IPS-NIHi11 (cell line): ENCODE data around the gene CBFA2T3.
"Not testable (repeated sequence)": the region's sequence is repeated elsewhere in the genome, so short reads cannot be mapped to it uniquely, and the experiment has no call there.

Experiments
- DNase-seq: peaks from one replicate; pipeline ENCODE4 v3.0.0; 2012; ENCODE audit warnings: mixed read lengths, low spot score

CBFA2T3 gene

GRCh38 chr16:88908307-88908706 is 68.7 kb downstream of the CBFA2T3 start:
- DNase-seq: no peak

DNA sequence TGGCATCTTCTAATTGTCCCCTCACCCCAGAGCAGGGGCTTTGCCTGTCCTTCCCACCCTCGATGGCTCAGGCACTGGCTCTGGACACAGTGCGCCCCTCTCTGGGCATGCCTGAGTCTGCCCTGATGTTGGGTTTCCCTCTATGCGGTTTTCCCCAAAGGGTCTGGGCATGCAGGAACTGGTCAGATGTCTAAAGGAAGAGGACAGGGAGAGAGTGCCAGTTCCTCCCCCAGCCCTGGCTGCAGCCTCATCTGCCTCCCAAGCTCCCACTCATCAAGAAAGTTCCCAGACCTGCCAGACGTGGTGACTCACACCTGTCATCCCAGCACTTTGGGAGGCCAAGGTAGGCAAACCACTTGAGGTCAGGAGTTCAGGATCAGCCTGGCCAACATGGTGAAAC is 69.2 kb downstream of the CBFA2T3 start:
- no peak for DNase-seq

GRCh38 chr16:88906535-88907105 is 70.4 kb downstream of the CBFA2T3 start:
- DNase-seq: no peak

- no peak for DNase-seq
Measured at GRCh38 chr16:88906020-88906419, 71.0 kb downstream of the CBFA2T3 start.

- peak; percentile 96 for DNase-seq
Measured at GRCh38 chr16:88905563-88905962, 71.4 kb downstream of the CBFA2T3 start.

- DNase-seq: no peak
Measured at GRCh38 chr16:88904676-88905365, 72.2 kb downstream of the CBFA2T3 start.

- DNase-seq: no peak
Measured at GRCh38 chr16:88903267-88903666, 73.7 kb downstream of the CBFA2T3 start.

GRCh38 chr16:88902744-88903143 is 74.3 kb downstream of the CBFA2T3 start:
- no peak for DNase-seq

DNA sequence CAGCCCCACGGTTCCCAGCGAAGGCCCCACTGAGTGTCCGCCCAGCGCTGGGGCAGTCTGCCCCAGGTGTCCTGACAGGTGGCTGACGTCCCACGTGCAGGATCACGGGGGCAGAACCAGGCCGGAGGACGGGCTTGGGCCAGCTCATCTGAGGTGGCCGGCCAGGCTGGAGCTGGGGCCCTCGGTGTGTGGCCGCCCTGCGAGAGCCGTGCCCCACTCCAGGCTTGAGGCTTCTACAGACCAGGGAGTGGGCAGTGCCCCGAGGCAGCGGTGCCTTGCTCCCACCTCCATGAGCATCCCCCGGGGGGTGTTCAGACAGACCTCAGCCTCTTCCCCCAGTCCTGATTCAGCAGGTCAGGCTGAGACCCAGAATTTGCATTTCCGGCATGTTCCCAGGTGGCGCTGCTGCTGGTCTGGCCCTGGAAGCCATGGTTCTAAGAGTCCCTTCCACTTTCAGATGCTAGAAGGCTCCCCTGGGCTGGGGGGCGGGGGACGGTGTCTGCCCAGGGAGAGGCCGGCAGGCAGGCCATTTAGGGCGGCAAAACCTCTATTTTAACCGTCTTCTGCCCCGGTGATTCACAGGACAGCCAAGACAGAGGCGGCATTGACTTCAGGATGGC is 75.2 kb downstream of the CBFA2T3 start:
- no peak for DNase-seq

GRCh38 chr16:88900662-88901052 is 76.3 kb downstream of the CBFA2T3 start:
- no peak for DNase-seq

DNA sequence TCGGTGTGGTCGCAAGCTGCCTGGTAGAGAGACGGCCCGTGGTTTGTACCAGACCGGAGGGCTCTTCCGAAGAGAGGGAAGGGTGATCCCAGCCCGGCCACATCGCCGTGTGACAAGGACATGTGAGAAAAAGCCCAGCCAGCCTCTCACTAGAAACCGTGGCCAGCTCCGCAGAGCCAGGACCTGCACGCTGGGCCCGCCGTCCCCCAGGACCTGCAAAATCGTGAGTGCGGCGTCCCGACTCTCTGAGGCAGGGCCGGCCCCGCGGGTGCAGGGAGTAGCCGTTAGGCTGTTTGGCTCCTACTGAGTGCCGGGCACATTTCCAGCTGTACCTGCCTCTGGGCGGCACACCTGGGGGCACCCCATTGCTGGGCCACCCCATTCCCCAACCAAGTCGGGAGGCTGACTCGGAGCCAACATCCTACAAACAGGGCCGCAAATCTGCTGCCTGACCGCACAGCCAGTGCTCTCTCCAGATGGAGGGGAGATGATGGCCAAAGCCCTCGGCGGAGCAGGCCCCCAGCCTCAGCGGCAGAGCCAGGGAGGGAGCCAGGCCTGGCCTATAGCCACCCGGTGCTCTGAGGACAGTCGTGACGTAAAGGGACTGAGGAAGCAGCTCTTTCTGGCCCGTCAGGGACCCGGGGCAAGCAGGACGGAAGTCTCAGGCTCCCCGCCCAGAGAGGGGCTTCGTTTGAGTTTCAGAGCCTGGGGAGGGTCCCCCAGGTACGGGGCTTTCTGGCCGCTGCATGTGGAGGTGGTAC is 76.9 kb downstream of the CBFA2T3 start:
- no peak for DNase-seq

DNA sequence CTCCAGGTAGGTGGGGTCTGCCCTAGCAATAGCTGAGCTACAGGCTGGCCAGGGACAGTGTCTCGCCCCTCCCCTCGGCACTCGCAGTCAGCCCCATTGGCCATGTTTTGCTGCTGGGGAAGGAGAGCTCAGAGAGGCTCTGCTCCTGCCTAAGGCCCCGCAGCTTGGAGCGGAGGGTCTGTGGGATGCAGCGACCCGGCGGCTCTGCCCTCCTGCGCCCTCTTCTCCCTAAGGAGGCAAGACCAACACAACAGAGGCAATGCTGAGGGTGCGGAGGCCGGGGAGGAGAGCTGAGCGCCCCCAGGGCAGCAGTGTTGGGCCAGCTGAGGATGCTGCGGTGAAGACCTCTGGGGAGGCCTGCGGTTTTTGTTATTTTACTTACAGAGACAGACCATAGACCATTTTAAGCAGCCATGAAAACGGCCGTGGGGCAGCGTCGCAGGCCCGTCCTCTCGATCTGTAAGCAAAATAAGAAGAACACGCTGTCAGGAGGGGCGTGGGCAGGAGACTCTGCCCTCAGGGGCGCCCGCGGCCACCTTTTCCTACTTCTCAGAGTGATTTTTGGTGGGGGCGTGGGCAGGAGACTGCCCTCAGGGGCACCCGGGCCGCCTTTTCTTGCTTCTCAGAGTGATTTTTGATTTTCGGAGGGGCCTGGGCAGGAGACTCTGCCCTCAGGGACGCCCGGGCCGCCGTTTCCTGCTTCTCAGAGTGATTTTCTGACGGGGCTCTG is 79.1 kb downstream of the CBFA2T3 start:
- DNase-seq: no peak

GRCh38 chr16:88896238-88897070 is 80.6 kb downstream of the CBFA2T3 start:
- DNase-seq: no peak

DNA sequence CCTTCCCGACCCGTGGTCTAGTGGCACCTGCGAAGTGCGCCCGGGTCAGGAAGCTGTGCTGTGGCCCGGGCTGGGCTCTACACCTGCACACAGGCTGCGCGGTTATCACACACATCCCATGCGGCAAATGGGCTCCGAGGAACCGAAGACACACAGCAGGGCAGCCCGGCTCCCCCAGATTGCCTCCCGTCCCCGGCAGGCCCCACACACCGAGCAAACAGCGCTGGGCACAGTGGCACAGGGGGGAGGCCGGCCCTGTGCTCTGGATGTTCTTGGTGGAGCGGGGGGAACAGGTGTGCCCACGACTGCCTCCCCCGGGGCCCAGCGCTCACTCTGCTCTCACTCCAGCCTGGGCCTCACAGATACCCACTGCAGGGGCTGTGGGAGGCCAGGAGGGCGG is 81.7 kb downstream of the CBFA2T3 start:
- DNase-seq: no peak

DNA sequence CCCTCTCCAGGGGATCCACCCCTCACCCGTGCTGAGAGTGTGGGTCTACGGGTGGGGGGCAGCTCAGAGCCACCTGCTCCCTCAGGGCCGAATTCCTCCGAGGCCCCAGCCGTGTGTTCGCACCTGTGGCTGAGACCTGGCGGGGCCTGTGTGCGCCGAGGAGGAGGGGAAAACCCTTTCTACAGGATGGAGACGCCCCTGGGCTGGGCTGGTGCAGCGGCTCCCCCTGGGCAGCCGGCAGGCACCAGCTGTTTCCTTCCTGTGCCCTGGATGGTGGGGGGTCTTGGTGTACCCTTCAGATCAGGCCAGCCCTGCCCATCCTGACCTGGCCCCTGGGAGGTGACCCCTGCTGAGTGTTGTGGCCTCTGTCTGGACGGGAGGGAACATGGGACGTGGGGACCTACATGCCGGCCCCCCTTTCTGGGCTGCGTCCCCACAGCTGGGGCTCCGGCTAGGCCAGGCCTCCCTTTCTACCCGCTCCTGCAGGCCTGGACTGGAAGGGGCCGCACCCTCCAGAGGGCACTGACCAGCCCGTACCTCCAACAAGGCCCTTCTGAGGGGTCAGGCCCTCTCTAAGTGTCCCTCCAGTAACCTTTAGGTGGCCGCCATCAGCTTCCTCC is 82.2 kb downstream of the CBFA2T3 start:
- DNase-seq: no peak

DNA sequence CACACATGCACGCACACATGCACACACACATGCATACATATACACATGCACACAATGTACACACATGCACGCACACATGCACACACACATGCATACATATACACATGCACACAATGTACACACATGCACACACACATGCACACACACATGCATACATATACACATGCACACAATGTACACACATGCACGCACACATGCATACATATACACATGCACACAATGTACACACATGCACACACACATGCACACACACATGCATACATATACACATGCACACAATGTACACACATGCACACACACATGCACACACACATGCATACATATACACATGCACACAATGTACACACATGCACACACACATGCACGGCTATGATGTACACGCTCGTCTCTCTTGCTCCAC is 82.7 kb downstream of the CBFA2T3 start:
- not testable (repeated sequence) for DNase-seq

GRCh38 chr16:88893127-88893968 is 83.7 kb downstream of the CBFA2T3 start:
- no peak for DNase-seq

GRCh38 chr16:88892065-88892464 is 84.9 kb downstream of the CBFA2T3 start:
- no peak for DNase-seq

DNA sequence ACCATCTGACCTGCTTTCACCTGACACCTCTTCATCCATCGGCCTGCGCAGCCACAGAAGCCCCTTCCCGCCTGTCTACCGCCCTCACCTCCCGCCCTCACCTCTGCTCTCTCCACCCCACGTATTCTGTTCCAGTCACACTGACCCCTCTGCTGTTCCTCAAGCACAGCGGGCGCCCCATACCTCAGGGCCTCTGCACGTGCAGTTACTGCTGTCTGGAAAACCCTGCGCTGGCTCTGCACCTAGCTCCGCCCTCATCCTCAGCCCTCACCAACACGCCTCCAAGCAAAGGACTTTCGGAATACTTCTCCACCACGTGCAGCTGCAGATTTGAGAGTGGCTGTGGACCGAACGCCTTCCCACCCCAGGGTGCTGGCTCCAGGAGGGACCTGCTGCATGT is 85.9 kb downstream of the CBFA2T3 start:
- DNase-seq: no peak
